GM19193 (cell line): ENCODE data around the gene DLL1.

Experiments
- POLR2A ChIP-seq: IDR thresholded peaks from 4 replicates; pipeline ENCODE4 v1.6.1; 2011; ENCODE audit not compliant: insufficient read depth, insufficient read length; ENCODE audit errors: extremely low read depth

Gene DLL1

GRCh38 chr6:170288852-170289179 is 2.1 kb downstream of the DLL1 start:
- no peak for TF ChIP-seq POLR2A

- no peak for TF ChIP-seq POLR2A
Measured at GRCh38 chr6:170288091-170288631, 2.7 kb downstream of the DLL1 start.

- no peak for TF ChIP-seq POLR2A
Measured at GRCh38 chr6:170287371-170287876, 3.5 kb downstream of the DLL1 start.

GRCh38 chr6:170286934-170287265 is 4.0 kb downstream of the DLL1 start:
- TF ChIP-seq POLR2A = no peak

- TF ChIP-seq POLR2A = no peak
Measured at GRCh38 chr6:170286246-170286933, 4.5 kb downstream of the DLL1 start.

GRCh38 chr6:170285482-170285881 is 5.4 kb downstream of the DLL1 start:
- no peak for TF ChIP-seq POLR2A

GRCh38 chr6:170284866-170285469 is 5.9 kb downstream of the DLL1 start:
- TF ChIP-seq POLR2A = no peak

GRCh38 chr6:170284126-170284773 is 6.6 kb downstream of the DLL1 start:
- TF ChIP-seq POLR2A = no peak

GRCh38 chr6:170283212-170284081 is 7.4 kb downstream of the DLL1 start:
- no peak for TF ChIP-seq POLR2A

- no peak for TF ChIP-seq POLR2A
Measured at GRCh38 chr6:170282512-170283158, 8.2 kb downstream of the DLL1 start.

- no peak for TF ChIP-seq POLR2A
Measured at GRCh38 chr6:170281331-170282292, 9.3 kb downstream of the DLL1 start.

GRCh38 chr6:170280689-170281045 is 10.2 kb downstream of the DLL1 start:
- no peak for TF ChIP-seq POLR2A

GRCh38 chr6:170279977-170280688 is 10.7 kb downstream of the DLL1 start:
- TF ChIP-seq POLR2A = no peak

- no peak for TF ChIP-seq POLR2A
Measured at GRCh38 chr6:170279426-170279825, 11.5 kb downstream of the DLL1 start.

- no peak for TF ChIP-seq POLR2A
Measured at GRCh38 chr6:170278743-170279094, 12.2 kb downstream of the DLL1 start.
